ENCODE data around the gene ELL.

ELL gene

DNA sequence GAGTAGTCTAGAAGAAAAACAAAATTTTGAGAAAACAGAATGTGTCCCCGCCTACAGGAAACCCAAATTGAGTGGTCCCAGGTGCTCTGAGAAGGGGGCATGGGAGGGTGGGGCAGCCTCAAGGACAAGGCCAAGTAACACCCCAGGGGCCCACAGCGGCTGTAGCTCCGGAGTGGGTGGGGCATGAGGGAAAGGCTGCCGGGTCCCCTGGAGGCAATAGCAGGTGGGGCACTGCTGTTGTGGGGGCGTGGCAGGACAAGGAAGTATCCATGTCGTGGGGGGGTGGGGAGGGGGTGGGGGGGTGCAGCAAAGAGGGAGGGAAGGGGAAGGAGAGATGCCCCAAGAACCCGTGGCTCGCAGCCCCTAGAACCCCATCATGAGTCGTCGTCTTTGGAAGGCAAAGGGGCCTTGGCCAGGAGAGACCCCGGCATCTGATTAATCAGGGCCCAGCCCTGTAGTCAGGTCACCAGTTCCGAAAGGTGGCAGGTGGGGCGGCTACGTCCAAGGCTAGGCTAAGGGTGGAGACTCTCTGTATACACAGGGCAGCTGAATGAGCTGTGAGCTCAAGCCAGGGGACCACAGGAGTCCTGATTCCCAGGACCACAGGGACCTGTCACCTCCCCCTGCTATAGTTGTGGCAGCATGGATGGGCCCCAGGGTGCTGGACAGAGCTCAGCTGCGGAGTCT is 76.5 kb downstream of the ELL start:
- no peak for DNase-seq (ENCODE audit: low read depth)

DNA sequence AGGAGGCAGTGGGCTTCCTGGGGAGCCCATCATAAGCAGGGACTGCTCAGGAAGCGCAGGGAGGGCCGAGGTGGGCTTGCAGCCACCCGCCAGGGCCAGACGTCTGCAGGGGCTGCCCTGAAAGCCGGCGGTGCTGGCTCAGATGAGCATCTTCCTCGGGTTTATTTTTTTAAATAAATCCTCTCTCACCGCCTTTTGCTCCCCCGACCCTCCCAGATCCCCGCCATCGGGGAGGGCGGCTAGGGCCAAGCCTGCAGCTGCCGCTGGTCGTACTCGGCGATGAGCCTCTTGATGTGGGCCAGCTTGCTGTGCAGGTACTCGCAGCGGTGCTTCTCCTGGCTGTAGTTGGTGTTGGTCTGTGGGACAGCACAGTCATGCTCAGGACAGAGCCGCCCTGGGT is 77.4 kb downstream of the ELL start:
- DNase-seq (ENCODE audit: low read depth) = no peak

DNA sequence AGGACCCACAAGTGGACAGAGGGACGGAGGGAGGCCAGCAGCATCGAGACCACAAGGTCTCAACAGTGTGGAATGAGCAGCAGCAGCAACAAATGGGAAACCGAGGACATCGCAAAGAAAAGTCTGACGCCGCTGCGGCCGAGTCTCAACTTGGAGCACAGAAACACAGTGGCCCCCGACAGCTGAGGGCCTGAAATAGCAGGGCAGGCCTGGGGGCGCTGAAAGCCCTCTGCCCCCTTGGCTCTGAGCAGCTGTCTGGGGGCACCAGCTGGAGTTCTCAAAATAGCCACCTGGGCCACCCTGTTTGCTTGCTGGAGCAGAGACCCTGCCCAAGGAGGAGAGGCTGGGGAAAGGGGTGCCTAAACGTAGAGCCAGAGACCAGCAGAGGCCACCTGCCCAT is 78.0 kb downstream of the ELL start:
- DNase-seq (ENCODE audit: low read depth) = no peak

DNA sequence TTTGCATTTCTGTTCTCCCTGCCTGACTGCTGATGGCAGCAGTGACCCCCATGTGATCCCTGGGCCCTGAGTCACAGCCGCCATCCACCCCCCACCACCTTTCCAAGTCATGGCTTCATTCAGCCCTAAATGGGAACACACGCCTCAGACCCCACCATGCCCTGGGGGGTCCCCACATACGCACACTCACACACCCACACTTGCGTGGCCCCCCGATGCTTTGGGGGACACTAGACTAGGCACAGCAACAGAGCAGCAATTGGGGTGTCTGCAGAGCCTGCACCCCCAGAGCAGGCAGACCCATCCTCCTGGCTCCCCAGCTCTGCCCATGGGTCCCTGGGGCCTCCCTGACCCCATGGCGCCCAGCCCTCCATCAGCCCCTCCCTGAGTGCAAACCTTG is 78.5 kb downstream of the ELL start:
- no peak for DNase-seq (ENCODE audit: low read depth)

DNA sequence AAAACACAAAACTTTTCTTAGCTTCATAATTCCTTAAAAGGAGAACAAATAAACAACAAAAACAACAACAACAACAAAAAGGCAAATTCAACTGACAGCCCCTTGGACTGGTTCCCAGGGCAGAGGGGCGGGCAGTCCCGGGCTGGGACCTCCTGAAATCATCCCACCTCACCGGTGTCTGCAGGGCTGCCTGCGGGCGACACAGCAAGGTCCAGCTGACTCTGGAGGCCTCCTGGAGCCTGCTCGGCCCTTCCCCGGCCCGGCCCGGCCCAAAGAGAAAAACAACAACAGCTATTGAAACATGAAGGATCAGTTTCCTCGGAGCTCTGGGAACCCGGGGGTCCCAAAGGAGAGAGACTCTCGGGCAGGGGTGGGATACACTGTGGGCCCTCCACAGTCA is 78.9 kb downstream of the ELL start:
- DNase-seq (ENCODE audit: low read depth) = no peak

DNA sequence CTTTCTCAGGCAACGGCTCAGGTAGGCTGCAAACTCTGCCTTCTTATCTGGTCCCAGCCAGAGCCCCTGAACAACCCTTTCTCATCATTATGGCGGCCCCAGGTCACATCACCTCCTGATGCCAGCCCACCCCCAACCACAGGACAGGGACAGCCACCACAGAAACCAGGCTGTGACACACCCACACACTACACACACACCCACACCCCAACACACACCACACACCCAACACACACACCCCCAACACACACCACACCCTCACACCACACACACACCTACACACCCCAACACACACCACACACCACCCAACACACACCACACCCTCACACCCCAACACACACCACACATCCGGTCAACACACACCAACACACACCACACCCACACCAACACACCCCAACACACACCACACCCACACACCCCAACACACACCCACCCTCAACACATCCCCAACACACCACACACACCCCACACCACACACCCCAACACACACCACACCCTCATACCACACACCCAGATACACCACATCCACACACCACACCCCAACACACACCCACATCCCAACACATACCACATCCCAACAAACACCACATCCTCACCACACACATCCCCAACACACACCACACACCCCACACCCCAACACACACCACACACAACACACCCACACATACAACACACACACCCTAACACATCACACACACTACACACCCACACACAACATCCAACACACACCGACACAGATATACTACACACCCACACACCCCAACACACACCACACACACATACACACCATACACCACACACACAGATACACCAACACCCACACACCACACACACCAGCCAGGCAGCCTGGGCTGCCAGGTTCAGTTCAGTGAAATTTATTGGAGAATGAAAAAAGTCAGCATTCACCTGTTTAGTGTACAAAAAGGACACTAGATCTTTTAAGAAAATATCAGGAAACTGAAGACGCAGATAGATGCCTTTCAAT is 79.8 kb downstream of the ELL start:
- DNase-seq (ENCODE audit: low read depth) = no peak

DNA sequence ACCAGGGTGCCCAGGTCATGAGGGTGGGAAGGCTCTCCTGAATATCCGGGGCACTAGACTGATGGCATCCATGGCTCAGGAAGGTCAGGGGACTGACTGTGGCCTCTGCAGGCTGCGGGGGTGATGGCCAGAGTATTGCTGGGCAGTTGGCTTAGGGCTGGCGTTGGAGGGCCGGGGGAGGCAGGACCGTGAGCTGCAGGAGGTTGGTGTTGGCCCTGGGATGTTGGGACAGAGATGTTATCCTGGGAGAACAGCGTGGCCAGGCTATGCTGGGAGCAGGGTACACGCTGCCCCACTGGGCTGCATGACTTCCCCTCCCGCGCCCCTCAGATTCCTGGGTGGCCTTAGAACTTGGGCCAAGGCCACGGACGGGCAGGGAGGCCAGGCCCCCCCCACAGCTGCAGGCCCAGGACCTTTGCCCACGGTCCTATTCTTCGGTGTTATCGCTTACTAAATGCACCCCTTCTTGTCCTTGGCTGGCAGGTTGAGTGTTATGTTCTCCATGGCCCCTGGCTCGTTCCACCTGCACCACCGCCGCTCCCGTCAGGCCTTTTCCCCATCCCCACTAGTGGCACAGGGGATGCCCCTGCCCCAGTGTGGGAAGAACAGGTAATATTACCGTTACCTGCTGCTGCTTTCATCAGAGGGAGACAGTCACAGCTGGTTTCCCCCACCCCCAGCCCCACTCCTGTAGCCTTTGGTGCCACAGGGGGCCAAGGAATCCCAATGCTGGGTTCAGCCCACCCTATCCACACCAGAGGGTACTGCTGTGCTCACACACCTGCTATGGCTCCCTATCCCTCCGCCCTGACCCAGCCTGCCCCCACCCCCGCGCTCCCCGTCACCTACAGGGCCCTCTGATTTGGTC is 80.7 kb downstream of the ELL start:
- no peak for DNase-seq (ENCODE audit: low read depth)

DNA sequence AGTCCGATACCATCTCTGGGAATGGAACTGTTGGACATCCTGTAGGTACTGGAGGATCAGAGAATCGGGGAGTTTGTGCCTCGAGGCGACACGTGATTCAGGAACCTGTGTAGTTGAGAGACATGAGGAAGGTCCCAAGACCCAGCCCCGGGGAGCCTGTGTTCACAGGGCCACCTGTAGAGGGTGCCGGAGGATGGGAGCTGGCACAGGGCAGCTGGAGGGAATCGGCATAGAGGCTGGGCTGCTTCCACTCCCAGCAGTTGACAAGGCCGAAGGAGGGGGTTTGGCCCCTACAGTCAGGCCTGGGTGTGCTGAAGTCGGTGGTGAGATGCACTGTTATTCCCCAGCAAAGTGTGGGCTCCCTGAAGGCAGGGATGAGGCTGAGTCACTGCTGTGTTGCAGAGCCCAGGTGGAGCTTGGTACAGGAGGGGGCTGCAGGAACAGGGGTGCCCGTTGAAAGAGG is 81.4 kb downstream of the ELL start:
- DNase-seq (ENCODE audit: low read depth) = no peak

DNA sequence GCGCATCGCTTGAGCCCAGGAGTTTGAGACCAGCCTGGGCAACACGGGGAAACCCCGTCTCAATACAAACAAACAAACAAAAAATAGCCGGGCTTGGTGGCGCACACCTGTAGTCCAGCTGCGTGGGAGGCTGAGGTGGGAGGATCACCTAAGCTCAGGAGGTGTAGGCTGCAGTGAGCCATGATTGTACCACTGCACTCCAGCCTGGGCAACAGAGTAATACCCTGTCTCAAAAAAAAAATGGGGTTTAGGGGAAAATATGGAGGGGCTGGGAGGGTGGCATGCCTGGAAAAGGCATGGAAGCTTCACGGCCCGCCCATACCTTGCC is 82.0 kb downstream of the ELL start:
- DNase-seq (ENCODE audit: low read depth) = no peak

DNA sequence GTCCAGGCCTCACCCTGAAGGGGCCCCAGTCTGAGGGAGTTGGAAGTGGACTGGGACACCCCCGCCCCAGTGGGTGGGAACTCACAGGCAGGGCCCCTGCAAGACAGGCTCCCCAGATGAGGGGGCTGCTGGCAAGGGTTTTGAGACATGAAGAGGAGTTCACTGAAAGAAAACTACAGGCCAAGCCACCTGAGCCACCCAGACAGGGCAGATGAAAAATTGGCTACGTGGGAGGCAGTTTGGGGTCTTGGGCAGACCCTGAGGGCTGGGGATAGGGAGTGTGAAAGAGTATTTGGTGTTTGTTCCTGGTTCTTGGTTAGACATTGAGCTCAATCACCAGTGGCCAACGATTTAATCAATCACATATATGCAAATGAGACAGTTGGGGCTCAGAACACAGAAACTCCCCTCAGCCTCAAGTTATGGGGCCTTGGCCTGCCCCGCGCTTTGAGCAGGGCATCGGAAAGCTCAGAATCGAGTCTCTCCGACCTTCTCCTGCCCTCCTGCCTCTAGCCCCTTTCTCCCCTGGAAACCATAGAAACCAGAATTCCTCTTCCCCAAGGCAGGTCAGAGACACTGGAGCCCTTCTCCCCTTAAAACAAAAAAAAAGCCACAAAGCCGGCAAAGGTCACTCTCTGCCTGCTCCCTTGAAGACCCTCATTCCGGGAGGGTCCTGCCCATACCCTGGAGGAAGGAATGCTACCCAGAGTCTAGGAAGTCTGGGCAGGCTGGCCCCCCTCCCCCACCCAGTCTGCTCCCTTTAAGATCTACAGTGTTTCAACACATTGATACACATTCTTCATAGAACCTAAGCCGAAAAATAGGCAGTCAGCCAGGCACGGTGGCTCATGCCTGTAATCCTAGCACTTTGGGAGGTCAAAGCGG is 82.6 kb downstream of the ELL start:
- no peak for DNase-seq (ENCODE audit: low read depth)

DNA sequence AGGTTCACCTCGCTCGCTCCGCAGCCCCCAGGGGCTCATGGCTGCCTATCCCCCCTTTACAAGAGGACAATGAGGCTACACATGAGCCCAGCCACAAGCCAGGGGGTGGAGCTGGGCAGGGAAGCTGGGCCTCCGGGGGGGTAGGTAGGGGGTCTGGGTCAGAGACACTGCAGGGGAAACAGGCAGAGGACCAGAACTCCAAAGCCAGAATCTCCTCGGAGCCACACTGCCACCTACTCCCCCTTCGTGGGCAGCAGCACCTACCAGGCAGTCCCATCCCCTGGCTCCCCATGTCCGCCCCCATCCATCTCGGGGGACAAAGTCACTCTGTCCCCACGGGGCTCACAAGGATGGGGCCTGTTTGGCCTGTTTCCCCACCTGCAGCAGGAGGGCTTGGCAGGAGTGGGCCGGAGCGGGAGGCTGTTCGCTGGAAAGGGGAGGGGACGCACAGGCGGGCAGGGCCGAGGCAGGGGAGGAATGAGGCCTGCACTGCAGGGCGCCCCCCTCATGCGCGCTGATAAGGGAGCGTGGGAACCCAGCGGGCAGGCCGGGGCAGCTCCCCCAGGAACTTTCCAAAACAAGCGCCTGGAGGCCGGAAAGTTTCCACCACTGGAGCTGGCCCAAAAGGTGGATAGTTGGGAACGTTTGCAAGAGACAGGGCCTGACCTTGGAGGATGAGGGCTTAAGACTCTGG is 83.4 kb downstream of the ELL start:
- DNase-seq (ENCODE audit: low read depth) = no peak

DNA sequence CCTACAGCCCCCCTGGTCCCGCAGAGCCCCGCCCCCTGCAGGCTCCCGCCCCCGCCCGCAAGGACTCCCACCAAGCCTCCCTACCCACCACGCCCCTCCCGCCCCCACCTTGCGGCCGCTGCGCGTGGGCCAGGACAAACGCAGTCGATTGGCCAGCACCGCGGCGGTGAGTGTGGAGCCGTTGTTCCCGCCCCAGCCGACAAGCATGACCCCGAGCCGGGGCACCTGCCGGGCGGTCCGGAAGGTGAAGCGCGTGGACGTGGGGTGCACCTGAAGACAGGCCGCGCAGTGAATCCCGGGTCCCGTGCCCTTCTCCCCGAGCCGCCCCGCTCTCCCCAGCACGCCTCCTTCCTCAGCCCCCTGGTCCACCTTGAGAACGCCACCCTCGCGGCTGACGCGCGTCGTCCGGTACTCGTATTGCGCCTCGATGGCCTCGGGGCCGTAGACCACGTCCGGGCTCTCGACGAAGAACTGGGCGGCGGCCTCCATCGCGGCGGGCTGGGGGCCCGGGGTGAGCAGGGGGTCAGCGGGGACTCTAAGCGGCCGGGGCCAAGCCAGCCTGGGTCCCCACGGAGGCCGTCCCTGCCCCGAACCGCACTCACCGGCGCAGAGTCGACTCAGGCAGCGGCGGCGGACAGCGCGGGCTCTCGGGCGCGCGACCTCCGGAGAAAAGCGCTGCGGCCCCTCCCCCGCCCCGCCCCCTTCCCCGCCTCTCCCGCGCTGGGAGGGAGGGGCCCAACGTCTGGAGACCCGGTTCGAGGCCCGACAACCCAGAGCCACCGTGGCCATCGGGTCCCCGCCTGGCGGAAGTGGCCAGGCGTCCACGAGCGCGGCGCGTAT is 84.2 kb downstream of the ELL start, which contains the start of gene ISYNA1:
ISYNA1 (minus strand) TSS at position 643 of the 840 bp plus-strand sequence; CDS start at position 489, 154 bp downstream.
- no peak for DNase-seq (ENCODE audit: low read depth)

DNA sequence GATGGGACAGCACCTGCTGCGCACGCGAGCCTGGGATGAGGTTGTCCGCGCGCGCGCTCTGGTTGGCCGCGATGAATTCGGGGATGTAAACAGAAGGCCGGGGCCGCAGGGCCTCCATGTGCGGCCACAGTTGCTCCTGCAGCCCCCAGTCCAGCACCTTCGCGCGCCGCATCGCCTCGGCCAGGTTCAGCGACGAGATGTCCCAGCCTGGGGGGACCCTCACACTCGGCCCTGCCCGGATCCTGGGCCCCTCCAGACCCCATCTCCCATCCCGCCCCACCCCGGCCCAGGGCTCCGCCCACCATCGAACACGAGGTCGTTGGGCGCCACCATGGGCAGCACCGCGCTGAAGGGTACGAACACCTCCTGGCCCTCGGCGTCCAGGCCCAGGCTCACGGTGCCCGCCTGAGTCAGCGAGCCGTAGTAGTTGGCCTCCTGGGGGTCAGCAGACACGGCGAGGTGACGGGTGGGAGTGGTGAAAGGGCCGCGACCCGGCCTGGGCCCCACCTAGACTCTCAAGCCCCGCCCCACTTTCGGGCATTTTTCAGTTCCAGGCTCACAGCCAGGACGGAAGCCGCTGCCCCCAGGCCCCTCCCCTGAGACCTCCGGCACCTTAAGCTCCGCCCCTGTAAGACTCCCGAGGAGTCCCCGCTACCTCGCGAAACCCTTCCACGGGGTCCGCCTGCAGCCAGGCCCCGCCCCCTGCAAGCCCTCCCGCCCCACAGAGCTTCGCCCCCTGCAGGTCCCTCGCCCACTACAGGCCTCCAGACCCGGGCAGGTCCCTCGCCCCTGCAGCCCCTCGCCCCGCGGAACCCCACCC is 85.0 kb downstream of the ELL start:
- DNase-seq (ENCODE audit: low read depth) = no peak

DNA sequence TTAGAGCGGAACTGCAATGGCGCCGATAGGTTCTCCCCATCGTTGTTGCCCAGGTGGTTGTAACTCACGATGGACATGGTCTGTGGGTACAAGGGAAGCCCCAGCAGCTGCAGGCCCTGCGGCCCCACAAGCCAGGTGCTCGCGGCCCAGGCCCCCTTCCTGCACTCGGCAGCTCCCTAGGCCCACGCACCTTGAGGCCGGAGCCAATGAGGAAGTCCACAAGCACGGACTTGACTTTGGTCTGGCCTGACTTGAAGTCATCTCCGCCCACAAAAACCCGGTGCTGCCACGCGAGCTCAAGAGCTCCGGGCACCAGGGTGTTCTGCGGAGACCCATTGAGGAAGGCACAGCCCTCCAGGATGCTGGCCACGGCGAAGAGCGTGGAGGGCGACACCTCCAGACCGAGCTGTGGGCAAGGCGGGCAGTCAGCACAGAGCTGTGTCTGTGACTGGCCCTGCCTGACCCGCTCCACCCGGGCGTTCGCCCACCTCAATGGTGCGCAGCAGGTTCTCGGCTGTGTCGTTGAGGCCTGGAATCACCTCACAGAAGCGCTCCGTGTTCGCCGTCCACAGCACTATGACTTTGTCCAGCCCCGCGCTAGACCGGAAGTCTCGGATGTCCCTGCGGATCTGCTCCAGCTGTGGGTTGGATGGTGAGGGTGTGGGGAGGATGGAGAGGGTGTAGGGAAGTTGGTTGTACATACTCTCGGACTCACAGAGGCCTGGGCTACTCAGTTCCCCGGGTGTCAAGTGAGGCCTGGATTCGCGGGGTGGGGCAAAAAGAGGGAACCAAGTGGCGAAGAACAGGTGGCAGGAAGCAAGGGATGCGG is 85.8 kb downstream of the ELL start:
- no peak for DNase-seq (ENCODE audit: low read depth)

DNA sequence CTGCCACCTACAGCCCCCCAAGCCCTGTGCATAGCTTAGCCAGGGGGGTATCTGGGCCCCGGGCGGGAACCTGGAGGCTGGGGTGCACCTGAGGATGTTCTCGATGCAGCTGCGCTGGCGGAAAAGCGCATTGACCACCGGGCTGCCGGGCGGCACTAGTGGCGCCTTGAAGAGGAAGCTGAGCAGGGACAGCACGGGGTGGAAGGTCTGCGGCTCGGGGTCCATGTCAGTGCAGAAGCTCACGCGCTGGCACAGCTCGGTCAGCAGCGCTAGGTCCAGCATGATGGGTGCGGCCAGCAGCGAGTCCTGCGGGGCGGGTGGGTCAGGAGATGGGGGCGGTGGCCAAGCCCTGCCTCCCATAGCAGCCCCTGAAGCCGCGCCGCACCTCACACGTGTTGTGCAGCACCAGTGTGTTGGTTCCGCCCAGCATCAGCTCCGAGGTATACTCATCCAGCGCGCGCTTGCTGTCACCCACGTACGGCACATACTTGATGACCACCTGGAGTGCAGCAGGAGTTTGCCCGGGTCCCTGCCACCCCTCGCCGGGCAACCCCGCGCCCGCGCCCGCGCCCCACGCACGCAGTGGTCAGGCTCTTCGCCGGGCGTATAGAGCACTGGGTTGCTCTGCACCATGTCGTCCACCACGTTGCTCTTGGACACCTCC is 86.6 kb downstream of the ELL start:
- no peak for DNase-seq (ENCODE audit: low read depth)

DNA sequence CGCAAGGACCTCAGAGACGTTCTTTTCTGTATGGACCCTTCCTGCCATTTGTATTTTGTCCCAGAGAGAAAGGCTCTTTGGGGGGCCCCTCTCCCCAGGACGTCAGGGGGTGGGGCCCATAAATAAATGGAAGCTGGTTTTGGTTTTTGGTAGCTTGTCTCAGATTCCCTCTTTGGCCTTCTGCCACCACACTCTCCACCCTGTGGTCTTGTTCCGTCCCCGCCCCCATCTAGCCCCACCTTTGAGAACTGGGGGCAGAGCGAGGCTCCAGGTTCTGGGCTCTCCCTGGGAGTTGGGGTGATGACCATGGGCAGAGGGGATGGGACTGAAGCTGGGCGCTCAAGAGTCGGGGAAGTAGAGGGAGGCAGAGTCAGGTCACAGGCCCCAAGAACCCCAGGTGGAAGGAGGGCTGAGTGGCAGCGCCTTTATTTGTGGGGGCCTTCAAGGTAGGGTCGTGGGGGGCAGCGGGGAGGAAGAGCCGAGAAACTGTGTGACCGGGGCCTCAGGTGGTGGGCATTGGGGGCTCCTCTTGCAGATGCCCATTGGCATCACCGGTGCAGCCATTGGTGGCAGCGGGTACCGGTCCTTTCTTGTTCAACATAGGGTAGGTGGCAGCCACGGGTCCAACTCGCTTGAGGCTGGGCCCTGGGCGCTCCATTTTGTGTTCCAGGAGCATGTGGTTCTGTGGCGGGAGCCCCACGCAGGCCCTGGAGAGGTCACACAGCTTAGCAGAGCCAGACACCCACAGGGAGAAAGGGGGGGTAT is 87.3 kb downstream of the ELL start:
- no peak for DNase-seq (ENCODE audit: low read depth)

Measured in fibroblast of the conjunctiva (primary cell).